Keratinocyte (primary cell): ENCODE measurements around the gene ZC3H7A. TPM values are rescaled to one million over a fixed set of nuclear protein-coding genes. Genes with fewer than 3 reads are reported as not detected.
"Not testable (repeated sequence)": the region's sequence is repeated elsewhere in the genome, so short reads cannot be mapped to it uniquely, and the experiment has no call there.

ENCODE experiments used
- DNase-seq: peaks from one replicate; pipeline ENCODE4 v3.0.0-alpha.2; 2011; ENCODE audit warnings: low read depth, missing footprints, low spot score
- FAIRE-seq: peaks from 2 replicates; lab custom pipeline; 2011; peaks lifted over from hg19 to GRCh38; lab: Jason Lieb, UNC
- H2AFZ ChIP-seq: 2 replicates; pipeline ENCODE4 v1.6.0; 2012; ENCODE audit warnings: low read length, control low read depth, inconsistent platforms; ENCODE audit not compliant: control insufficient read depth
- H3K27ac ChIP-seq: 2 replicates; pipeline ENCODE4 v1.5.1; 2011; ENCODE audit warnings: low read length; ENCODE audit not compliant: control insufficient read depth, insufficient read depth
- H3K27me3 ChIP-seq: 3 replicates; pipeline ENCODE4 v1.6.0; 2011; ENCODE audit warnings: low read length; ENCODE audit not compliant: control insufficient read depth, insufficient read depth; ENCODE audit errors: extremely low read depth
- H3K36me3 ChIP-seq, 2 experiments: 2 replicates in 1 of 2; 3 replicates in 1 of 2; pipeline ENCODE4 v1.5.1; 2011; ENCODE audit warnings: low read length in 2 of 2, mild to moderate bottlenecking in 1 of 2; ENCODE audit not compliant: control insufficient read depth in 2 of 2, insufficient read depth in 2 of 2; ENCODE audit errors: extremely low read depth in 1 of 2
- H3K4me1 ChIP-seq: 3 replicates; pipeline ENCODE4 v1.5.1; 2011; ENCODE audit warnings: low read length; ENCODE audit not compliant: control insufficient read depth, insufficient read depth; ENCODE audit errors: extremely low read depth
- H3K4me2 ChIP-seq: 3 replicates; pipeline ENCODE4 v1.6.0; 2011; ENCODE audit warnings: low read depth, low read length; ENCODE audit not compliant: control insufficient read depth, insufficient read depth; ENCODE audit errors: extremely low read depth
- H3K4me3 ChIP-seq, 3 experiments: fragments of 200-600 bp in 1 of 3; sonication (generic) in 1 of 3; 2 replicates in 2 of 3; 3 replicates in 1 of 3; pipeline ENCODE4 v1.5.1; 2011 to 2016; ENCODE audit warnings: low read length in 3 of 3, mild to moderate bottlenecking in 3 of 3, control low read depth in 2 of 3, inconsistent platforms in 1 of 3, low read depth in 1 of 3, mixed read lengths in 1 of 3, mixed run types in 1 of 3, moderate library complexity in 1 of 3; ENCODE audit not compliant: control insufficient read depth in 2 of 3, insufficient read depth in 2 of 3; ENCODE audit errors: extremely low read depth in 1 of 3
- H3K79me2 ChIP-seq: 2 replicates; pipeline ENCODE4 v1.6.0; 2012; ENCODE audit warnings: low read length; ENCODE audit not compliant: control insufficient read depth, insufficient read depth
- H3K9ac ChIP-seq: 3 replicates; pipeline ENCODE4 v1.6.0; 2011; ENCODE audit warnings: low read length; ENCODE audit not compliant: control insufficient read depth, insufficient read depth; ENCODE audit errors: extremely low read depth
- H3K9me1 ChIP-seq: 3 replicates; pipeline ENCODE4 v1.6.0; 2011; ENCODE audit warnings: low read length; ENCODE audit not compliant: control insufficient read depth, insufficient read depth; ENCODE audit errors: extremely low read depth
- H3K9me3 ChIP-seq: 2 replicates; pipeline ENCODE4 v1.5.1; 2012; ENCODE audit warnings: low read depth, low read length; ENCODE audit not compliant: control insufficient read depth
- H4K20me1 ChIP-seq: 3 replicates; pipeline ENCODE4 v1.6.0; 2011; ENCODE audit warnings: low read length; ENCODE audit not compliant: control insufficient read depth, insufficient read depth; ENCODE audit errors: extremely low read depth
- CTCF ChIP-seq, 3 experiments: IDR thresholded peaks in 1 of 3; conservative IDR thresholded peaks in 1 of 3; optimal IDR thresholded peaks in 1 of 3; 2 replicates in 2 of 3; 3 replicates in 1 of 3; pipeline versions ENCODE3 to v1.5.1; 2011; ENCODE audit warnings: low read length in 3 of 3, mild to moderate bottlenecking in 3 of 3, moderate library complexity in 2 of 3, control low read depth in 1 of 3, inconsistent platforms in 1 of 3; ENCODE audit not compliant: insufficient read depth in 2 of 3; ENCODE audit errors: extremely low read depth in 1 of 3
- EZH2 ChIP-seq: IDR thresholded peaks from one replicate; pipeline ENCODE4 v1.6.1; 2012; ENCODE audit warnings: inconsistent platforms, mild to moderate bottlenecking, low read length, moderate library complexity
- dilution Hi-C: fragments of 300-500 bp; cut with MboI; formaldehyde crosslinking; loops from one replicate; pipeline ENCODE4 v1.7.0; 2020; ENCODE audit warnings: low sequenced_read_pairs; ENCODE audit not compliant: extremely low pct_ligation_motif_present
- polyA plus RNA-seq, 5 experiments: library from polyadenylated mRNA; depleted of rRNA in 3 of 5; stranded (reverse) in 3 of 5; stranded (forward) in 1 of 5; unstranded in 1 of 5; fragments of >200 nt; gene quantifications; 1 replicate in 1 of 5; 2 replicates in 3 of 5; 3 replicates in 1 of 5; pipeline versions ENCODE4 v1.2.1 to v1.2.3, GENCODE V29; 2011 to 2012; ENCODE audit warnings: missing spikeins in 2 of 5, low read depth in 1 of 5, low replicate concordance in 1 of 5

ZC3H7A gene
- polyA plus RNA-seq, 1 donor (not counting 4 experiments of a cell fraction or from before 2014, with no cell fraction given), result 43.9 TPM

GRCh38 chr16:11784381-11784780 lies 12.7 kb downstream of the ZC3H7A start:
- peaks cover 35% of the 10 kb centered on the region for H3K4me1 ChIP-seq
- H3K9ac ChIP-seq, result not testable (repeated sequence)

GRCh38 chr16:11784038-11784369 lies 13.1 kb downstream of the ZC3H7A start:
- H3K79me2 ChIP-seq, result peaks cover 69% of the 10 kb centered on the region
- H3K36me3 ChIP-seq, result peaks cover 0 to 13% of the 10 kb centered on the region in 2 experiments
- peaks cover 35% of the 10 kb centered on the region for H3K4me1 ChIP-seq
- H3K27ac ChIP-seq, result peak overlapping the region; percentile 93
- no peaks in the 10 kb centered on the region for H3K9me3 ChIP-seq
- peak overlapping the region; percentile 73 for H3K9ac ChIP-seq
- peak overlapping the region in 2 of 3 experiments; percentile 52 to 58 for H3K4me3 ChIP-seq
- FAIRE-seq (no peak), DNase-seq (no peak)
- H3K27me3 ChIP-seq, result no peaks in the 10 kb centered on the region
- TF ChIP-seq EZH2 (no peak), CTCF (optimal IDR thresholded peaks at IDR 0.05 in 1 of 3, IDR thresholded peaks at IDR 0.05 in 1 of 3, conservative IDR thresholded peaks at IDR 0.05 in 1 of 3; ENCODE audit: extremely low read depth in 1 of 3, insufficient read depth in 2 of 3, low read length in 3 of 3) (no peak)
- dilution Hi-C loops, result no loop called here
- no peak overlapping the region for H2AFZ ChIP-seq
- H4K20me1 ChIP-seq, result peaks cover 3% of the 10 kb centered on the region
- peak overlapping the region; percentile 88 for H3K4me2 ChIP-seq
- no peaks in the 10 kb centered on the region for H3K9me1 ChIP-seq

More at GRCh38 chr16:11784381-11784780, 12.7 kb downstream of the ZC3H7A start:
- DNase-seq, H3K4me3 ChIP-seq, H2AFZ ChIP-seq, H3K9me3 ChIP-seq, FAIRE-seq, H4K20me1 ChIP-seq, H3K4me2 ChIP-seq, H3K9me1 ChIP-seq, H3K36me3 ChIP-seq, H3K27me3 ChIP-seq, dilution Hi-C loops: not testable (repeated sequence)
- peaks cover 71% of the 10 kb centered on the region for H3K79me2 ChIP-seq
- H3K27ac ChIP-seq, result peak overlapping the region; percentile 18
